ENCODE results near the gene SMCO1. TPM values are rescaled to one million over a fixed set of nuclear protein-coding genes. Genes with fewer than 3 reads are reported as not detected.

SMCO1 gene
- total RNA-seq, 3 donors from 2014 or later (not counting 1 experiment from before 2014, with no cell fraction given) = not detected

GRCh38 chr3:196531418-196531817, 16.3 kb upstream of the SMCO1 start:
- Histone ChIP-seq H3K27ac (ENCODE audit: low read length) (no peak overlapping the region), H3K4me3 (ENCODE audit: low read length) (no peak overlapping the region), H3K36me3 (ENCODE audit: control insufficient read depth, insufficient read depth, low read length) (no peaks in the 10 kb centered on the region), H3K4me1 (ENCODE audit: control insufficient read depth, insufficient read depth, low read length) (peaks cover 10% of the 10 kb centered on the region), H3K27me3 (ENCODE audit: control insufficient read depth, insufficient read depth, low read length) (peaks cover 2% of the 10 kb centered on the region), H3K9me3 (ENCODE audit: control insufficient read depth, insufficient read depth, low read length) (no peaks in the 10 kb centered on the region)
- no peaks in the 10 kb centered on the region for H3K4me1 Mint-ChIP-seq
- ATAC-seq = no peak
- no peaks in the 10 kb centered on the region for H3K9me3 Mint-ChIP-seq
- peaks cover 8 to 21% of the 10 kb centered on the region in 2 donors for H3K27me3 Mint-ChIP-seq (ENCODE audit: low read depth in 2 of 2)
- TF ChIP-seq, protein P1, sequence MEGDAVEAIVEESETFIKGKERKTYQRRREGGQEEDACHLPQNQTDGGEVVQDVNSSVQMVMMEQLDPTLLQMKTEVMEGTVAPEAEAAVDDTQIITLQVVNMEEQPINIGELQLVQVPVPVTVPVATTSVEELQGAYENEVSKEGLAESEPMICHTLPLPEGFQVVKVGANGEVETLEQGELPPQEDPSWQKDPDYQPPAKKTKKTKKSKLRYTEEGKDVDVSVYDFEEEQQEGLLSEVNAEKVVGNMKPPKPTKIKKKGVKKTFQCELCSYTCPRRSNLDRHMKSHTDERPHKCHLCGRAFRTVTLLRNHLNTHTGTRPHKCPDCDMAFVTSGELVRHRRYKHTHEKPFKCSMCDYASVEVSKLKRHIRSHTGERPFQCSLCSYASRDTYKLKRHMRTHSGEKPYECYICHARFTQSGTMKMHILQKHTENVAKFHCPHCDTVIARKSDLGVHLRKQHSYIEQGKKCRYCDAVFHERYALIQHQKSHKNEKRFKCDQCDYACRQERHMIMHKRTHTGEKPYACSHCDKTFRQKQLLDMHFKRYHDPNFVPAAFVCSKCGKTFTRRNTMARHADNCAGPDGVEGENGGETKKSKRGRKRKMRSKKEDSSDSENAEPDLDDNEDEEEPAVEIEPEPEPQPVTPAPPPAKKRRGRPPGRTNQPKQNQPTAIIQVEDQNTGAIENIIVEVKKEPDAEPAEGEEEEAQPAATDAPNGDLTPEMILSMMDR (IDR thresholded peaks at IDR 0.05) = no peak
- H3K27ac Mint-ChIP-seq = no peak overlapping the region
- H3K36me3 Mint-ChIP-seq = no peaks in the 10 kb centered on the region
- intact Hi-C loops (cut with micrococcal nuclease) = no loop called here
- no peak for DNase-seq
- H3K4me3 Mint-ChIP-seq = no peak overlapping the region
- 90% methylated on average over 3 of the region's 4 CpGs for WGBS (ENCODE audit: insufficient coverage)

DNA sequence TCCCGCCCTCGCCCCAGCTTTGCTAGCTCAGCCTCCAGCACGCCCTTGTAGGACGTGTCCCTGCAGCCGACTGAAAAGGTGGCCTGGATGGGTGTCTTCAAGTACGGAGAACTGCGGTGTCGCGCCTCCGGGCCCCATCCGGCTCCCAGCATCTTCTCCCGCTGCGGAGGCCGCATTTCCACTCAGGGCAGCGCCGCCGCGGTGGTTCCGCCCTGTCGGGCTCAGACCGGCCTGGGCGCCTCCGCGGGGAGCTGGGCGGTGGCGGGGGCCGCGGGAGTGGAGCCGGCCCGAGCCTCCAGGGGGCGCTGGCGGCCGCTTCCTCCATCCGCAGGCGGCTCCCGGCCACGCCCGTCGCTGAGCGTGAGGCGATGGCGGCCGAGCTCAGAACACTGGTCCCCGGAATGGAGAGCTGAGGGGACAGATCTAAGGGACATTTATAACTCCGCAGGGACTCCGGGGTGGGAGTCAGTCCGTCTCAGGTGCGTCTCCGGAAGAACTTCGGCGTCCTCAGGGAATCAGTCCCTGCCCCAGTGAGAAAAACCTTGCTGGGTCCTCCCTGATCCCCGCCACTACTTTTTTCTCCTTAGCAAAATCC, 13.6 kb upstream of the SMCO1 start:
- no peaks in the 10 kb centered on the region for H3K9me3 Mint-ChIP-seq
- WGBS (ENCODE audit: insufficient coverage) = 4% methylated on average over 51 of the region's 52 CpGs
- Histone ChIP-seq H3K36me3 (ENCODE audit: control insufficient read depth, insufficient read depth, low read length) (no peaks in the 10 kb centered on the region), H3K4me3 (ENCODE audit: low read length) (peak overlapping the region; percentile 25), H3K4me1 (ENCODE audit: control insufficient read depth, insufficient read depth, low read length) (peaks cover 10% of the 10 kb centered on the region), H3K27ac (ENCODE audit: low read length) (no peak overlapping the region), H3K9me3 (ENCODE audit: control insufficient read depth, insufficient read depth, low read length) (no peaks in the 10 kb centered on the region), H3K27me3 (ENCODE audit: control insufficient read depth, insufficient read depth, low read length) (peaks cover 2% of the 10 kb centered on the region)
- H3K4me1 Mint-ChIP-seq = no peaks in the 10 kb centered on the region
- TF ChIP-seq, protein P1 (IDR thresholded peaks at IDR 0.05) = peak; percentile 89
- intact Hi-C loops (cut with micrococcal nuclease) = no loop called here
- peak; percentile 82 to 85 for DNase-seq
- H3K27ac Mint-ChIP-seq = no peak overlapping the region
- H3K4me3 Mint-ChIP-seq = peak overlapping the region; percentile 63
- H3K27me3 Mint-ChIP-seq (ENCODE audit: low read depth in 2 of 2) = peaks cover 5 to 21% of the 10 kb centered on the region in 2 donors
- ATAC-seq = peak; percentile 97 to 99 (median 97)
- no peaks in the 10 kb centered on the region for H3K36me3 Mint-ChIP-seq

DNA sequence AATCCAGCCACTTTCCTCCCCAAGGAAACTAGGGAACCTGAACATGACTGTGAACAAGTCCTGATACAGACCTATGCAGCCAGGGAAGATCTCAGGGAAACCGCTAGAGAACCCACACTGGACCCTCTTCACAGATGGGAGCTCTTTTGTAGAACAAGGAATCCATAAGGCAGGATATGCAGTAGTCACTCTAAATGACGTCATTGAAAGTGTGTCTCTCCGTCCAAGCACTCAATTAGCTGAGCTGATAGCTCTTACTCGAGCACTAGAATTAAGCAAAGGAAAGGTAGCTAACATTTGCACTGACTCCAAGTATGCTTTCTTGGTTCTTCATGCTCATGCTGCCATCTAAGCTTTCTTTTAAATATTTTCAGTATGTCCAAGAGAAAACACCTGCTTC, 10.0 kb upstream of the SMCO1 start:
- H3K9me3 ChIP-seq (ENCODE audit: control insufficient read depth, insufficient read depth, low read length) = peaks cover 22% of the 10 kb centered on the region
- no peaks in the 10 kb centered on the region for H3K27me3 ChIP-seq (ENCODE audit: control insufficient read depth, insufficient read depth, low read length)
- no peak overlapping the region for H3K27ac Mint-ChIP-seq
- H3K27ac ChIP-seq (ENCODE audit: low read length) = no peak overlapping the region
- TF ChIP-seq, protein P1 (IDR thresholded peaks at IDR 0.05) = no peak
- H3K4me3 ChIP-seq (ENCODE audit: low read length) = no peak overlapping the region
- H3K9me3 Mint-ChIP-seq = peaks cover 5 to 8% of the 10 kb centered on the region in 2 donors
- 87% methylated on average over 4 of the region's 4 CpGs for WGBS (ENCODE audit: insufficient coverage)
- no peak for DNase-seq
- no peak overlapping the region for H3K4me3 Mint-ChIP-seq
- intact Hi-C loops (cut with micrococcal nuclease) = no loop called here
- no peaks in the 10 kb centered on the region for H3K36me3 ChIP-seq (ENCODE audit: control insufficient read depth, insufficient read depth, low read length)
- H3K4me1 Mint-ChIP-seq = no peaks in the 10 kb centered on the region
- peaks cover 0 to under 1% of the 10 kb centered on the region in 2 donors for H3K27me3 Mint-ChIP-seq (ENCODE audit: low read depth in 2 of 2)
- ATAC-seq = no peak
- H3K36me3 Mint-ChIP-seq = peaks cover 12% of the 10 kb centered on the region
- peaks cover 10% of the 10 kb centered on the region for H3K4me1 ChIP-seq (ENCODE audit: control insufficient read depth, insufficient read depth, low read length)

DNA sequence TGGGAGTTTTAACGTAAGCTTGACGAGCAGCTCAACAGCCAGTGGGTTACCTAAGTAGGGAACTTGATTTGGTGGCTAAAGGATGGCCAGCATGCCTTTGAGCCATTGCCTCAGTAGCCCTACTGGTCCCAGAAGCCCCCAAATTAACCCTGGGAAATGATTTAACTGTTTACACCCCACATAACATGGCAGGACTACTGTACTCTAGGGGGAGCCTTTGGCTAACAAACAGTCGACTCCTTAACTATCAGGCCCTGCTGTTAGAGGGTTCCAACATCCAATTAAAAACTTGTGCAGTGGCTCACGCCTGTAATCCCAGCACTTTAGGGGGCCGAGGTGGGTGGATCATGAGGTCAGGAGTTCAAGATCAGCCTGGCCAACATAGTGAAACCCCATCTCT, 9.4 kb upstream of the SMCO1 start:
- DNase-seq = no peak
- 86% methylated on average over 4 of the region's 5 CpGs for WGBS (ENCODE audit: insufficient coverage)
- Mint-ChIP-seq H3K4me3 (no peak overlapping the region), H3K27me3 (ENCODE audit: low read depth in 2 of 2) (no peaks in the 10 kb centered on the region), H3K4me1 (no peaks in the 10 kb centered on the region), H3K36me3 (peaks cover 18% of the 10 kb centered on the region), H3K9me3 (peaks cover 5 to 8% of the 10 kb centered on the region in 2 donors), H3K27ac (no peak overlapping the region)
- Histone ChIP-seq H3K4me3 (ENCODE audit: low read length) (no peak overlapping the region), H3K27ac (ENCODE audit: low read length) (no peak overlapping the region), H3K9me3 (ENCODE audit: control insufficient read depth, insufficient read depth, low read length) (peaks cover 28% of the 10 kb centered on the region), H3K4me1 (ENCODE audit: control insufficient read depth, insufficient read depth, low read length) (peaks cover 10% of the 10 kb centered on the region), H3K27me3 (ENCODE audit: control insufficient read depth, insufficient read depth, low read length) (no peaks in the 10 kb centered on the region), H3K36me3 (ENCODE audit: control insufficient read depth, insufficient read depth, low read length) (no peaks in the 10 kb centered on the region)
- intact Hi-C loops (cut with micrococcal nuclease) = no loop called here
- ATAC-seq = no peak
- TF ChIP-seq, protein P1 (IDR thresholded peaks at IDR 0.05) = no peak
